Neural cell (in vitro differentiated cells): Measurements from ENCODE around the gene PRR23C.

ENCODE experiments used
- EP300 ChIP-seq: fragments of 450-650 bp; conservative IDR thresholded peaks from 2 replicates; pipeline ENCODE4 v1.6.1; 2014; ENCODE audit warnings: antibody characterized with exemption, mild to moderate bottlenecking, moderate library complexity; ENCODE audit not compliant: poor library complexity, severe bottlenecking
- EZH2 ChIP-seq: fragments of 200-600, 300-800 bp; shearing (Covaris generic), sonication (generic); IDR thresholded peaks from 2 replicates; pipeline ENCODE4 v1.6.1; 2014; ENCODE audit warnings: antibody characterized with exemption, low read length, borderline replicate concordance, mild to moderate bottlenecking; ENCODE audit not compliant: insufficient read depth, poor library complexity, severe bottlenecking
- POLR2AphosphoS5 ChIP-seq: IDR thresholded peaks from 2 replicates; pipeline ENCODE4 v1.6.1; 2012
- REST ChIP-seq: IDR thresholded peaks from 2 replicates; pipeline ENCODE4 v1.6.1; 2012; ENCODE audit warnings: borderline replicate concordance
- SMC3 ChIP-seq: fragments of 450-650 bp; conservative IDR thresholded peaks from 2 replicates; pipeline ENCODE4 v1.6.1; 2014; ENCODE audit warnings: antibody characterized with exemption, mild to moderate bottlenecking, moderate library complexity; ENCODE audit not compliant: poor library complexity
- TAF1 ChIP-seq: IDR thresholded peaks from 2 replicates; pipeline ENCODE4 v1.6.1; 2012; ENCODE audit warnings: low read depth
- TF ChIP-seq, protein P1 (sequence below): fragments of 450-650 bp; IDR thresholded peaks from 2 replicates; pipeline ENCODE4 v1.5.1; 2014; ENCODE audit warnings: antibody characterized with exemption, mild to moderate bottlenecking, moderate library complexity; ENCODE audit not compliant: poor library complexity, severe bottlenecking

- TF ChIP-seq EZH2: no peak
- TF ChIP-seq, protein P1, sequence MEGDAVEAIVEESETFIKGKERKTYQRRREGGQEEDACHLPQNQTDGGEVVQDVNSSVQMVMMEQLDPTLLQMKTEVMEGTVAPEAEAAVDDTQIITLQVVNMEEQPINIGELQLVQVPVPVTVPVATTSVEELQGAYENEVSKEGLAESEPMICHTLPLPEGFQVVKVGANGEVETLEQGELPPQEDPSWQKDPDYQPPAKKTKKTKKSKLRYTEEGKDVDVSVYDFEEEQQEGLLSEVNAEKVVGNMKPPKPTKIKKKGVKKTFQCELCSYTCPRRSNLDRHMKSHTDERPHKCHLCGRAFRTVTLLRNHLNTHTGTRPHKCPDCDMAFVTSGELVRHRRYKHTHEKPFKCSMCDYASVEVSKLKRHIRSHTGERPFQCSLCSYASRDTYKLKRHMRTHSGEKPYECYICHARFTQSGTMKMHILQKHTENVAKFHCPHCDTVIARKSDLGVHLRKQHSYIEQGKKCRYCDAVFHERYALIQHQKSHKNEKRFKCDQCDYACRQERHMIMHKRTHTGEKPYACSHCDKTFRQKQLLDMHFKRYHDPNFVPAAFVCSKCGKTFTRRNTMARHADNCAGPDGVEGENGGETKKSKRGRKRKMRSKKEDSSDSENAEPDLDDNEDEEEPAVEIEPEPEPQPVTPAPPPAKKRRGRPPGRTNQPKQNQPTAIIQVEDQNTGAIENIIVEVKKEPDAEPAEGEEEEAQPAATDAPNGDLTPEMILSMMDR: no peak
- TF ChIP-seq EP300: no peak
- TF ChIP-seq POLR2AphosphoS5: no peak
- TF ChIP-seq REST: no peak
- no peak for TF ChIP-seq SMC3
- no peak for TF ChIP-seq TAF1
These were observed 49.0 kb downstream of the PRR23C start for GRCh38 chr3:138995706-138996105.
